ENCODE data around the gene FSD1.
"Not testable (repeated sequence)": the region's sequence is repeated elsewhere in the genome, so short reads cannot be mapped to it uniquely, and the experiment has no call there.

The FSD1 gene

GRCh38 chr19:4322942-4323665 is 18.7 kb downstream of the FSD1 start:
- H3K36me3 Mint-ChIP-seq (ENCODE audit: low read depth), result no peaks in the 10 kb centered on the region
- no peak overlapping the region for H3K27ac Mint-ChIP-seq
- H3K27me3 Mint-ChIP-seq, result peaks cover 4% of the 10 kb centered on the region
- no peak overlapping the region for H3K4me3 Mint-ChIP-seq
- peaks cover 21% of the 10 kb centered on the region for H3K4me1 Mint-ChIP-seq (ENCODE audit: low read depth)
- peaks cover 11% of the 10 kb centered on the region for H3K9me3 Mint-ChIP-seq

DNA sequence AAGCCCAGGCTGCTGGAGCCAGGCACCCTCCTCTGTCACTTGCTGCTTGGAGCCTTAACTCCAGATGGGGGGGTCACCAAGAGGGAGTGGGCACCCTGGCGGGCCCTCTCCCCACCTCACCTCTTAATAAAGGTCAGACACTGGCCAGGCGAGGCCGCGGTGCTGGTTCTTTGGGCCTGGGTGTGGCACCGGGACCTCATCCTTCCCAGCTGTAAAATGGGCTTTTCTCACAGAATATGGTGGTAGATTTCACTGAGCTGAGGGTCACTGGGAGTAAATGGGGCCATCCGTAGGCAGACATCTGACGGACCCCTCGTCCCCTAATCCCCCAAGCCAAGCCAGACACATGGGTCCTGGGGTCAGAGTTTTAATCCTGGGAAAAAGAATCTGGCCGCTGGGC is 19.3 kb downstream of the FSD1 start:
- no peak overlapping the region for H3K27ac Mint-ChIP-seq

DNA sequence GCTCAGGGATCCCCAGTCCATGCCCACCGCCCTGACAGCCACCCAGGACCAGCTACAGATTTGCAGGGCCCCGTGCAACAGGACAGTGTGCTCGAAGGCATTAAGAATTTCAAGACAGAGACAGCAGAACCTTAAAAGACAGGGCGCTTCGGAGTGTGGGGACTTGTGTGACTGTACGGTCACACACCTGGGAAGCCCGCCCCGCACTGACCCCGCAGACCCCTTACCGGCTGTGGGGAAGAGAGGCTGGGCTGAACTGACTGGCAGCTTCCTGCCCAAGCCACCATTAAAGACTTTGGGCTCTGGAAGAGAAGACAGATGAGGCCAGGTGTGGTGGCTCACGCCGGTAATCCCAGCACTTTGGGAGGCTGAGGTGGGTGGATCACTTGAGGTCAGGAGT is 19.8 kb downstream of the FSD1 start:
- peaks cover 4% of the 10 kb centered on the region for H3K27me3 Mint-ChIP-seq
- peaks cover 25% of the 10 kb centered on the region for H3K4me1 Mint-ChIP-seq (ENCODE audit: low read depth)
- no peak overlapping the region for H3K4me3 Mint-ChIP-seq
- H3K27ac Mint-ChIP-seq, result no peak overlapping the region
- H3K36me3 Mint-ChIP-seq (ENCODE audit: low read depth), result no peaks in the 10 kb centered on the region
- peaks cover 5% of the 10 kb centered on the region for H3K9me3 Mint-ChIP-seq

More for the DNA sequence above, 19.3 kb downstream of the FSD1 start:
- peaks cover 4% of the 10 kb centered on the region for H3K27me3 Mint-ChIP-seq
- H3K4me3 Mint-ChIP-seq, result no peak overlapping the region
- peaks cover 25% of the 10 kb centered on the region for H3K4me1 Mint-ChIP-seq (ENCODE audit: low read depth)
- peaks cover 11% of the 10 kb centered on the region for H3K9me3 Mint-ChIP-seq
- H3K36me3 Mint-ChIP-seq (ENCODE audit: low read depth), result no peaks in the 10 kb centered on the region

DNA sequence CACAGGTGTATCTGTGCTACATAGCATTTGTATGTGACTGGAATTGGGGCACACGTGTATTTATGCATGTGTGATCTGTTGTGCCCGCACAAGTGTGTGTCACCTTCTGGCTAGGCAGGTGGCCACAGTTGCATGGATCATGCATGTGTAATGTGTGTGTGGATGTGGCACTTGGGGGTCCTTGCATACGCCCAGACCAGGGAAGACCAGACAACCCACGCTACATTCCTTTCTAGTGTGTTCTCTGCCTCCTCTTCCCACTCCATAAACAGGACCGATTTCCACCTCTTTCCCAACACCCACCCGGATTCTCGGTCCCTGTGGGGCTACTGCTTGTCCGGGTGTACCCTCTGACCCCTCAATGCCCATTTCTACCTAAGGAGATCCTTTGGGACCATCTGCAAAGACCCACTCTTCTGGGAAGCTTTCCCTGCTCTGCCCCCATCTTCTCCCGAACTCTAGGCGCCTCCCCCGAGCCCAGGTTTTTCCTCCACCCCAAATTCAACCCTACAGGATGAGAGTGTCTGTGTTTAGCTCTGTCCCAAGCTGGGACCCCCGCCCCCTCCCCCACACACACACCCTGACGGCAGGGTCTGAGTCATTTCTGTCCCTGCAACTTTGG is 21.9 kb downstream of the FSD1 start:
- peaks cover 4% of the 10 kb centered on the region for H3K27me3 Mint-ChIP-seq
- H3K27ac Mint-ChIP-seq, result no peak overlapping the region
- H3K36me3 Mint-ChIP-seq (ENCODE audit: low read depth), result no peaks in the 10 kb centered on the region
- peaks cover 28% of the 10 kb centered on the region for H3K4me1 Mint-ChIP-seq (ENCODE audit: low read depth)
- peak overlapping the region; percentile 39 for H3K4me3 Mint-ChIP-seq
- H3K9me3 Mint-ChIP-seq, result no peaks in the 10 kb centered on the region

GRCh38 chr19:4326837-4327251 is 22.4 kb downstream of the FSD1 start:
- H3K36me3 Mint-ChIP-seq (ENCODE audit: low read depth), result no peaks in the 10 kb centered on the region
- H3K4me3 Mint-ChIP-seq, result peak overlapping the region; percentile 53
- peaks cover 28% of the 10 kb centered on the region for H3K4me1 Mint-ChIP-seq (ENCODE audit: low read depth)
- H3K27me3 Mint-ChIP-seq, result peaks cover 4% of the 10 kb centered on the region
- no peaks in the 10 kb centered on the region for H3K9me3 Mint-ChIP-seq
- no peak overlapping the region for H3K27ac Mint-ChIP-seq

GRCh38 chr19:4327252-4327876 is 23.0 kb downstream of the FSD1 start:
- no peaks in the 10 kb centered on the region for H3K9me3 Mint-ChIP-seq
- peak overlapping the region; percentile 53 for H3K4me3 Mint-ChIP-seq
- peaks cover 28% of the 10 kb centered on the region for H3K4me1 Mint-ChIP-seq (ENCODE audit: low read depth)
- H3K27ac Mint-ChIP-seq, result peak overlapping the region; percentile 36
- peaks cover 4% of the 10 kb centered on the region for H3K27me3 Mint-ChIP-seq
- no peaks in the 10 kb centered on the region for H3K36me3 Mint-ChIP-seq (ENCODE audit: low read depth)

- Mint-ChIP-seq H3K27me3 (peaks cover 4% of the 10 kb centered on the region), H3K4me3 (peak overlapping the region; percentile 53), H3K9me3 (no peaks in the 10 kb centered on the region), H3K27ac (peak overlapping the region; percentile 36), H3K4me1 (ENCODE audit: low read depth) (peaks cover 28% of the 10 kb centered on the region), H3K36me3 (ENCODE audit: low read depth) (no peaks in the 10 kb centered on the region)
Observed at GRCh38 chr19:4327877-4328242, 23.5 kb downstream of the FSD1 start.

DNA sequence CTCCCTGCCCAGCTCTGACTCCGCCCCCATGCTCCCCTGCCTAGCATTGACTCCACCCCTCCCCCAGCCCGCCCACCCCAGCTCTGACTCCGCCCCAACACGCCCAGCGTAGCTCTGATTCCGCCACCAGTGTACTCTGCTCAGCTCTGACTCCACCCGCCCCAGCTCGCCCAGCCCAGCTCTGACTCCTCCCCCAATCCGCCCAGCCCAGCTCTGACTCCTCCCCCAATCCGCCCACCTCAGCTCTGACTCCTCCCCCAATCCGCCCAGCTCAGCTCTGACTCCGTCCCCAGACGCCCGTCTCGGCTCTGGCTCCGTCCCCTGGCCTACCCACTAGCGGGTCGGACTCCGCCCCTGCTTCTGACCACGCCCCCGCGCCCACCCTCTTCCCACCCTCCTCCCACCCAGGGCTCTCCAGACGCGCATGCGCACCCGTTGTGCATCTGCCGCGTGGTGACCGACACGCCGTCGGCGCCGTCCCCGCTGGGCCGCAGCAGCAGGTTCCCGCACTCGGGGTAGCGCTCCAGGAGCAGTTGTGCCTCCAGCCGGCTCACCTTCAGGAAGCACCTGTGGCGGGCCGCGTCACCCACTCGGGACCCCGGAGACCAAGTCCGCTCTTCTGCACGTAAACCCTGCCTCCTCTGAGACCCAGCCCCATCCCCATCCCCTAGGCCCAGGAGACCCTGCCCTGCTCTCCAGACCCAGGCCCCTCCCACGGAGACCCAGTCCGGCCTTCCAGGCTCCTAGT is 24.0 kb downstream of the FSD1 start:
- no peaks in the 10 kb centered on the region for H3K36me3 Mint-ChIP-seq (ENCODE audit: low read depth)
- H3K4me3 Mint-ChIP-seq, result peak overlapping the region; percentile 86
- peaks cover 4% of the 10 kb centered on the region for H3K27me3 Mint-ChIP-seq

DNA sequence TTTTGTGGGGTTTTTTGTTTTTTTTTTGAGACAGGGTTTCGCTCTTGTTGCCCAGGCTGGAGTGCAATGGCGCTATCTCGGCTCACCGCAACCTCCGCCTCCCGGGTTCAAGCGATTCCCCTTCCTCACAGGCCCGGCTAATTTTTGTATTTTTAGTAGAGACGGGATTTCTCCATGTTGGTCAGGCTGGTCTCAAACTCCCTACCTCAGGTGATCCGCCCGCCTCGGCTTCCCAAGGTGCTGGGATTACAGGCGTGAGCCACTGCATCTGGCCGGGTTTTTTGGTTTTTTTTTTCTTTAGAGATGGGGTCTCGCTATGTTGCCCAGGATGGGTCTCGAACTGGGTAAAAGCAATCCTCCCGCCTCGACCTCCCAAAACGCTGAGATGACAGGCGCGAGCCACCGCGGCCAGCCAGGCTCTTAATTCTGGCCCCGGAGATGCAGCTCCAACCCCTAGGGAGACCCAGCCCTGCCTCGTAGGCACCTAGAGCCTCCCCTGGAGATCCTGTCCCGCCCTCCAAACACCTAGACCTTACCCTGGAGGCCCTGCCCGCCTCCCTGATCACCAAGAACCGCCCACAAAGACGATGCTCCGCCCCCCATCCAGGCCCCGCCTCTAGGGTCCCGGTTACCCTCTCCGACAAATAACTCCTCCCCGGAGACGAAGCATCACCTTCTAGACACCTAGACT is 24.7 kb downstream of the FSD1 start:
- Mint-ChIP-seq H3K4me1 (ENCODE audit: low read depth) (peaks cover 28% of the 10 kb centered on the region), H3K27ac (peak overlapping the region; percentile 88), H3K4me3 (peak overlapping the region; percentile 86)
- not testable (repeated sequence) for H3K9me3 Mint-ChIP-seq; H3K27me3 Mint-ChIP-seq; H3K36me3 Mint-ChIP-seq (ENCODE audit: low read depth)

More for the DNA sequence above, 24.0 kb downstream of the FSD1 start:
- Mint-ChIP-seq H3K9me3 (no peaks in the 10 kb centered on the region), H3K4me1 (ENCODE audit: low read depth) (peaks cover 28% of the 10 kb centered on the region), H3K27ac (peak overlapping the region; percentile 88)

GRCh38 chr19:4329858-4330257 is 25.5 kb downstream of the FSD1 start:
- Mint-ChIP-seq H3K36me3 (ENCODE audit: low read depth) (peaks cover 5% of the 10 kb centered on the region), H3K4me3 (peak overlapping the region; percentile 25), H3K27ac (no peak overlapping the region), H3K27me3 (peaks cover 4% of the 10 kb centered on the region), H3K9me3 (peaks cover 4% of the 10 kb centered on the region), H3K4me1 (ENCODE audit: low read depth) (peaks cover 28% of the 10 kb centered on the region)

GRCh38 chr19:4334929-4335570 is 30.7 kb downstream of the FSD1 start:
- Mint-ChIP-seq H3K36me3 (ENCODE audit: low read depth) (peaks cover 14% of the 10 kb centered on the region), H3K9me3 (peaks cover 7% of the 10 kb centered on the region), H3K27ac (peak overlapping the region; percentile 42), H3K4me1 (ENCODE audit: low read depth) (peaks cover 18% of the 10 kb centered on the region), H3K27me3 (no peaks in the 10 kb centered on the region), H3K4me3 (no peak overlapping the region)

DNA sequence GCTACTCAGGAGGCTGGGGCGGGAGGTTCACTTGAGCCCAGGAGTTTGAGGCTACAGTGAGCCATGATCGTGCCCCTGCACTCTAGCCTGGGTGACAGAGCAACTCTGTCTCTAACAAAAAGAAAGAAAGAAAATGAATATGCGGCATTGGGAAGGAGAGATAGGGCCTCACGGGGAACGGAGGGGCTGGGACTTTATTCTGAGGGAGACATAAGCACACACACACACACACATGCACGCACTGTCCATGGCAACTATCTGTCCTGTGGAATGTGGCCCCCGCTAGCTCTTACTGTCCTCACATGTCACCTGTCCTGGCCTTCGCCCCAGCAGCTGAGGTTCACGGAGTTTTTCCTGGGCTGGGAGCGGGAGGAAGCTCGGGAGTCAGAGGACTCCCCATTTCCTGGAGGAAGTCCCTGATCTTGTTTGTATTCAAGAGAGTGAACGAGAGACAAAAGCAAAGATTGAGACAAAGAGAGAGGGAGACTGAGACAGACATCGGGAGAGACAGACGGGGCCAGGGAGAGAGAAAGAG is 33.6 kb downstream of the FSD1 start:
- Mint-ChIP-seq H3K27me3 (no peaks in the 10 kb centered on the region), H3K27ac (peak overlapping the region; percentile 96), H3K9me3 (peaks cover 7% of the 10 kb centered on the region), H3K36me3 (ENCODE audit: low read depth) (peaks cover 14% of the 10 kb centered on the region), H3K4me3 (peak overlapping the region; percentile 85), H3K4me1 (ENCODE audit: low read depth) (peaks cover 26% of the 10 kb centered on the region)

DNA sequence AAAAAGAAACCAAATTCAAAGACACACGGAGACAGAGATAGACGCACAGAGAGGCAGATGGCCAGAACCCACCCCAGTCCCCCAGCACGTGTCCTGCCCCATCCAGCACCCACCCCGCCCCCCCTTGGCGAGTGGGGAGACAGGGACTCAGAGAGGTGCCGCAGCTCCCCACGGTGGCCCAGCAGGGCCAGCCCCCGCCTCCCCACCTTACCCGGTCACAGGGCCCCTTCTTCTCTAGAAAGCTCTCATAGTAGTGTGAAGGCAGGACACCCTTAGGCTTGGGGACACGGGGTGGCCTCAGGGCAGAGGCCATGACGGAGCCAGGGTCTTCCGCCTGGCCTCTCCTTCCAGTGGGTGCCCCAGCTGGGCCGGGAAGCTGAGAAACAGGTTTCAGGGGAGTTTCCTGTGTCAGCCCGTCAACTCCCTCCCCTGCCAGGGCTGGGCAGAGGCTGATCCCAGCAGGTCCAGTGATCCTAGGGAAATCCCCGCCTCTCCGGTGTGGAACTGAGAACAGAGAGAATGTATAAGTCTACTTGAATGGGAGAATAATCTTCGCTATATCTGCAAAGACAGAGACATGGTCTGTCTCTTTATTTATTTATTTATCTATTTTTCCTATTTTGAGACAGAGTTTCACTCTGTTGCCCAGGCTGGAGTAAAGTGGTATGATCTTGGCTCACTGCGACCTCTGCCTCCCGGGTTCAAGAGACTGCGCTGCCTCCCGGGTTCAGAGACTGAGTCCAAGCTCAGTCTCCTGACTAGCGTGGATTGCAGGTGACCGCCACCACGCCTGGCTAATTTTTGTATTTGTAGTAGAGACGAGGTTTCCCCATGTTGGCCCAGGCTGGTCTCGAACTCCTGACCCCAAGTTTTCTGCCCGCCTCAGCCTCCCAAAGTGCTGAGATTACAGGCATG is 34.3 kb downstream of the FSD1 start, which contains the start of gene STAP2:
Gene STAP2 (minus strand): TSS at position 387 of the 915 bp plus-strand sequence. CDS start 74 bp downstream, at position 313.
- Mint-ChIP-seq H3K4me1 (ENCODE audit: low read depth) (peaks cover 29% of the 10 kb centered on the region), H3K36me3 (ENCODE audit: low read depth) (peaks cover 14% of the 10 kb centered on the region), H3K4me3 (peak within 1 kb of the TSS; percentile 85), H3K27me3 (no peaks in the 10 kb centered on the region), H3K9me3 (peaks cover 7% of the 10 kb centered on the region), H3K27ac (peak within 1 kb of the TSS; percentile 96)

Measured in stimulated activated naive CD8-positive, alpha-beta T cell treated with anti-CD3 and anti-CD28 coated beads, Interleukin-15, Interleukin-2, amounts not matched to agents 100 ng/mL and 50 ng/mL, for 24 hours (primary cell).